RCC 7860 (cell line): ENCODE results near the gene MYF5.

Source experiments
- DNase-seq: peaks from one replicate; pipeline ENCODE4 v3.0.0-alpha.2; 2015; ENCODE audit warnings: low spot score
- FAIRE-seq: peaks from 2 replicates; lab custom pipeline; 2012; peaks lifted over from hg19 to GRCh38; lab: Jason Lieb, UNC

Gene MYF5

GRCh38 chr12:80707126-80707829 lies 9.4 kb upstream of the MYF5 start, which contains the start of gene MYF6:
MYF6 (plus strand) TSS chr12:80707634; CDS start chr12:80707720, 86 bp downstream.
- DNase-seq (no peak), FAIRE-seq (no peak)

GRCh38 chr12:80707830-80708258 lies 8.9 kb upstream of the MYF5 start:
- DNase-seq (no peak), FAIRE-seq (no peak)

- FAIRE-seq (no peak), DNase-seq (no peak)
Measured at GRCh38 chr12:80708259-80708974, 8.3 kb upstream of the MYF5 start.

GRCh38 chr12:80708975-80709328 lies 7.8 kb upstream of the MYF5 start:
- DNase-seq (no peak), FAIRE-seq (no peak)

- DNase-seq (no peak), FAIRE-seq (no peak)
Measured at GRCh38 chr12:80709811-80710726, 6.6 kb upstream of the MYF5 start.

GRCh38 chr12:80710727-80711449 lies 5.8 kb upstream of the MYF5 start:
- no peak for FAIRE-seq

GRCh38 chr12:80711866-80712265 lies 4.8 kb upstream of the MYF5 start:
- FAIRE-seq (no peak), DNase-seq (no peak)

More at GRCh38 chr12:80710727-80711449, 5.8 kb upstream of the MYF5 start:
- no peak for DNase-seq

GRCh38 chr12:80712866-80713265 lies 3.8 kb upstream of the MYF5 start:
- FAIRE-seq (no peak), DNase-seq (no peak)

GRCh38 chr12:80713419-80713818 lies 3.3 kb upstream of the MYF5 start:
- DNase-seq (no peak), FAIRE-seq (no peak)

- no peak for FAIRE-seq
- no peak for DNase-seq
Measured at GRCh38 chr12:80714055-80714454, 2.7 kb upstream of the MYF5 start.

- FAIRE-seq (no peak), DNase-seq (no peak)
Measured at GRCh38 chr12:80714846-80715245, 1.9 kb upstream of the MYF5 start.

GRCh38 chr12:80715713-80716249 lies 931 bp upstream of the MYF5 start:
- FAIRE-seq = no peak

GRCh38 chr12:80717856-80718255 lies 1.1 kb downstream of the MYF5 start:
- no peak for FAIRE-seq
- no peak for DNase-seq

More at GRCh38 chr12:80715713-80716249, 931 bp upstream of the MYF5 start:
- no peak for DNase-seq

- FAIRE-seq = no peak
- no peak for DNase-seq
Measured at GRCh38 chr12:80720516-80720915, 3.8 kb downstream of the MYF5 start.

- no peak for FAIRE-seq
- no peak for DNase-seq
Measured at GRCh38 chr12:80721326-80721725, 4.6 kb downstream of the MYF5 start.

GRCh38 chr12:80745851-80746505 lies 29.3 kb downstream of the MYF5 start:
- no peak for FAIRE-seq
- DNase-seq = no peak

GRCh38 chr12:80747800-80748199 lies 31.1 kb downstream of the MYF5 start:
- FAIRE-seq (no peak), DNase-seq (no peak)

- DNase-seq (no peak), FAIRE-seq (no peak)
Measured at GRCh38 chr12:80749456-80749855, 32.7 kb downstream of the MYF5 start.

GRCh38 chr12:80752464-80752863 lies 35.8 kb downstream of the MYF5 start:
- DNase-seq = no peak
- no peak for FAIRE-seq

GRCh38 chr12:80754274-80754673 lies 37.6 kb downstream of the MYF5 start:
- DNase-seq (no peak), FAIRE-seq (no peak)
